Thoracic aorta (tissue), 2 donors: ENCODE measurements around the gene CDHR4. TPM values are rescaled to one million over a fixed set of nuclear protein-coding genes. Genes with fewer than 3 reads are reported as not detected.

ENCODE experiments used
- ATAC-seq: fragments of 150-250 bp; one replicate; pipeline ENCODE4 v1.8.0; 2017; ENCODE audit warnings: low read depth; ENCODE audit not compliant: insufficient number of reproducible peaks, low FRiP score
- DNase-seq: peaks from one replicate; pipeline ENCODE4 v3.0.0-alpha.2; 2020; ENCODE audit warnings: low spot score
- H3K27ac ChIP-seq, 2 donors: fragments of 200-600 bp; sonication (generic); 1 replicate in 1 of 2; 2 replicates in 1 of 2; pipeline ENCODE4 v1.5.1; 2016; ENCODE audit warnings: mild to moderate bottlenecking in 2 of 2, moderate library complexity in 2 of 2
- H3K27me3 ChIP-seq: fragments of 200-600 bp; sonication (generic); replicated peaks from 2 replicates; pipeline ENCODE4 v1.6.0; 2016; ENCODE audit warnings: mild to moderate bottlenecking; ENCODE audit not compliant: insufficient read depth
- H3K36me3 ChIP-seq: fragments of 200-600 bp; sonication (generic); one replicate; pipeline ENCODE4 v1.5.1; 2016
- H3K4me1 ChIP-seq, 2 donors: fragments of 200-600 bp; sonication (generic); 1 replicate in 1 of 2; 2 replicates in 1 of 2; pipeline versions ENCODE4 v1.5.1 to v1.6.0; 2016; ENCODE audit warnings: low read depth in 2 of 2, mild to moderate bottlenecking in 1 of 2; ENCODE audit not compliant: control insufficient read depth in 1 of 2
- H3K4me3 ChIP-seq: fragments of 200-600 bp; sonication (generic); 2 replicates; pipeline ENCODE4 v1.5.1; 2016; ENCODE audit warnings: mild to moderate bottlenecking
- H3K9me3 ChIP-seq: fragments of 200-600 bp; sonication (generic); 2 replicates; pipeline ENCODE4 v1.5.1; 2016
- total RNA-seq, 2 donors: library from RNA; depleted of rRNA; stranded (reverse); fragments of >200 nt; gene quantifications; one replicate each; pipeline versions ENCODE4 v1.1.0 to v1.2.3, GENCODE V29; 2016
- TF ChIP-seq, protein P1 (sequence below): fragments of 200-600 bp; sonication (generic); IDR thresholded peaks from one replicate; pipeline ENCODE4 v1.5.1; 2019; ENCODE audit warnings: antibody characterized with exemption

The CDHR4 gene, protein sequence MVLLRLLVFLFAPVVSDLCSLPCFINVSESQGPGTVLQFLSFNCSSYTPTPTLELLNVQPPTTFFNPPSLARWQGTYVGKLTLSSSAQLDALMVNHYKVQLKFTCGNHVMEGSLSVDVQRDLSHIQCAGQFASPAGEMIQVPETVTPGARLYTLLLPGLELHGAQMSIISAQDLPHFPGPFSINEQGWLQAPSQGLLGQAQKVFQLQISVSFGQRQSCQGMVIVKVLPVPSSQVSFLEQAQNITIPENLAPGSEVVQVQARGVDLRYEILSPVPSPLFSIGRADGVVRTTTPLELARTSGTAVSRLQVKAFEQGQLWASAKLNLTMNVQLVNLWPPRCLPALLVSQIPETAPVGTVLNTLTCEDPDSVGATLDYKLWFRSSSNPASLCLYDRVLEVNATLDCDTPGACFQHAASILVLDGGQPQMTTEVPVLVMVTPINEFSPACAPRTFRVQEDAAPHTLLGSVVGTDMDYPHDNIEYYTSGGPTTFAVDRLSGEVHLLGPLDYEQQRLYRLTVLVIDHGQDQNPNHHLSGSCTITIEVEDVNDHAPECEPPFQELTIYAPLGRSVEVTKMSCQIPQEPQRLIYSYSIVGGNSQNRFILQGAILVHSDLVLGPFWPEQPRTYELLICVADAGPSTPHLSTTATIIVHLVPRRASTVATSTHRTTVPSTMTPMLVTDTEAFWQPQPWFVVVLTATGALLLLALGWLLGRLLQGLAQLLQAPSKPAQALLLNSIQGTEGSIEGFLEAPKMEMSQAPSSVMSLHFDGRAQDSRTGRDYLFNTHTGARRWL
- total RNA-seq = under 1 TPM in 1 of 2 donors, not detected in 1; 0.68 TPM

DNA sequence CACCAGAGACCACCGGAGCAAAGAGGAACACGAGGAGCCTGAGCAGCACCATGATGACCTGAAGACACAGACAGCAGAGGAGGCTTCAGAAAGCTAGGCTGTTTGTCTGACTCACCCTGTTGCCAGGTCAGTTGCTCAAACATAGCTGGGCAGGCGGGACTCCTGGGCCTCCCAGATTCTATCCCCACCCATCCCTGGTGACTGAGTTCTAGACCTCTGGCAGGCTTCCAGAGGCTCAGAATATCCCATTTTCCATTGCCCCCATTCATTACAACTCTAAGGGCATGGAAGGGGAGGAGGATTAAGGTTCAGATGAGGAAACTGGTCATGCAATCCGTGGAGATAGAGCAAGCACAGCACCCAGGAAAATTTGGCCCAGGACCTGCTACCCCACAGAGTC, at the start of gene CDHR4:
CDHR4 (minus strand) TSS at position 113 of the 400 bp plus-strand sequence; CDS start at position 52, 61 bp downstream.
- Histone ChIP-seq H3K4me1 (peaks cover 10 to 16% of the 10 kb centered on the region in 2 donors), H3K4me3 (no peak within 1 kb of the TSS), H3K9me3 (no peaks in the 10 kb centered on the region), H3K27ac (peak within 1 kb of the TSS in 1 of 2 donors; percentile 42), H3K36me3 (no peaks in the 10 kb centered on the region), H3K27me3 (no peaks in the 10 kb centered on the region)
- DNase-seq (no peak), ATAC-seq (no peak)
- TF ChIP-seq, protein P1, sequence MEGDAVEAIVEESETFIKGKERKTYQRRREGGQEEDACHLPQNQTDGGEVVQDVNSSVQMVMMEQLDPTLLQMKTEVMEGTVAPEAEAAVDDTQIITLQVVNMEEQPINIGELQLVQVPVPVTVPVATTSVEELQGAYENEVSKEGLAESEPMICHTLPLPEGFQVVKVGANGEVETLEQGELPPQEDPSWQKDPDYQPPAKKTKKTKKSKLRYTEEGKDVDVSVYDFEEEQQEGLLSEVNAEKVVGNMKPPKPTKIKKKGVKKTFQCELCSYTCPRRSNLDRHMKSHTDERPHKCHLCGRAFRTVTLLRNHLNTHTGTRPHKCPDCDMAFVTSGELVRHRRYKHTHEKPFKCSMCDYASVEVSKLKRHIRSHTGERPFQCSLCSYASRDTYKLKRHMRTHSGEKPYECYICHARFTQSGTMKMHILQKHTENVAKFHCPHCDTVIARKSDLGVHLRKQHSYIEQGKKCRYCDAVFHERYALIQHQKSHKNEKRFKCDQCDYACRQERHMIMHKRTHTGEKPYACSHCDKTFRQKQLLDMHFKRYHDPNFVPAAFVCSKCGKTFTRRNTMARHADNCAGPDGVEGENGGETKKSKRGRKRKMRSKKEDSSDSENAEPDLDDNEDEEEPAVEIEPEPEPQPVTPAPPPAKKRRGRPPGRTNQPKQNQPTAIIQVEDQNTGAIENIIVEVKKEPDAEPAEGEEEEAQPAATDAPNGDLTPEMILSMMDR = no peak

DNA sequence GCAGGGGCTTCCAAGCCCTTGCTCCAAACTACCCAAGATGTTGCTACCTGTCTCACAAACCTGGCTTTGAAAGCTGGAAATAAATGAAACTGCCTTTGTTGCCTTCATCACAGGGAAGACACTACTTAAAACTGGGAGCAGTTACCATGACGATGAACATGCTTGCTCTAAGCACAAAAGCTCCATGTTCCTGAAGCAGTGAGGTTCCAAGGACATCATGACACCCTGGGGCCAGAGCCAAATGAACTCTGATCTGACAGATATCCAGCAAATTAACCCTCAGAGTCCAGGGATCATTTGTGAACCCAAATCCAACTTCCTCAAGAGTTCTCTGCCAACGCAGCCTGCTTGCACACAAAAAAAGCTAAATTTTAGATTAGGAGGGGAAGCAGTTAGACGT, 46.0 kb upstream of the CDHR4 start:
- DNase-seq (no peak), ATAC-seq (no peak)
- TF ChIP-seq, protein P1 = no peak
- Histone ChIP-seq H3K4me3 (no peak overlapping the region), H3K27me3 (no peaks in the 10 kb centered on the region), H3K9me3 (no peaks in the 10 kb centered on the region), H3K4me1 (no peaks in the 10 kb centered on the region), H3K36me3 (no peaks in the 10 kb centered on the region), H3K27ac (no peak overlapping the region)

DNA sequence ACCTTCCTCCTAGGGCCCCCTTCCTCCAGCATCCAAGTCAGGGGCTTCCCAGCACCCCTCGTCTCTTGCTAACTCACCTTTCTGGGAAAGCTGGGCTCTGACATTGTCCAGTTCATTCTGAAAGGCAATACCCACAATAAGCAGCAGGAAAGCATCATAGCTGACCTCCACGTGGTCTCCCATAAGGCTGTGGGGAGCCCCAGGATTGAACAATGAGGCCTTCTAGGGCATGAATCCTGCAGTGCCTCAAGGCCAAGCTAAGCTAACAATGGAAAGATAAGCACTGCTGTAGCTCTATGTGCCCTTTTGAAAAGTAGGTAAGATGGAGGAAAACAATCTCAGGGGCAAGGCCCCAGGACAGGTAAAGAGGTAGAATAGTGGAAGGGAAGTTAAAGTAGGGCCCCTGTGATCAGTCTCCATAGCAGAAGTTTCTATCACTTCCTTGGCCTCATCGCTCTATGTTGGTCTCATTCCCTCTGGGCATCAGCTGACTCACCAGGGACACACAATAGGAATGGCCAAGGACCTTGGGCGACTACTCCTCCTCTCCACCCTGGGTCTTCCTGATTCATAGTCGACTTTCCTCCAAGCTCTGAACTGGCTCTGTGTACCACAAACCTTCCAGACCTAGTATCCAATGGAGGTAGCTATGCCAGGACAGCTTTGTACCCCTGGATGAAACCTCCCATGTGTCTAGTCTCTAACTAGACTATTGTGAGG, 45.0 kb upstream of the CDHR4 start:
- Histone ChIP-seq H3K36me3 (no peaks in the 10 kb centered on the region), H3K9me3 (no peaks in the 10 kb centered on the region), H3K4me1 (peaks cover 0 to 3% of the 10 kb centered on the region in 2 donors), H3K4me3 (no peak overlapping the region), H3K27me3 (no peaks in the 10 kb centered on the region), H3K27ac (no peak overlapping the region)
- TF ChIP-seq, protein P1 = no peak
- ATAC-seq (no peak), DNase-seq (no peak)

DNA sequence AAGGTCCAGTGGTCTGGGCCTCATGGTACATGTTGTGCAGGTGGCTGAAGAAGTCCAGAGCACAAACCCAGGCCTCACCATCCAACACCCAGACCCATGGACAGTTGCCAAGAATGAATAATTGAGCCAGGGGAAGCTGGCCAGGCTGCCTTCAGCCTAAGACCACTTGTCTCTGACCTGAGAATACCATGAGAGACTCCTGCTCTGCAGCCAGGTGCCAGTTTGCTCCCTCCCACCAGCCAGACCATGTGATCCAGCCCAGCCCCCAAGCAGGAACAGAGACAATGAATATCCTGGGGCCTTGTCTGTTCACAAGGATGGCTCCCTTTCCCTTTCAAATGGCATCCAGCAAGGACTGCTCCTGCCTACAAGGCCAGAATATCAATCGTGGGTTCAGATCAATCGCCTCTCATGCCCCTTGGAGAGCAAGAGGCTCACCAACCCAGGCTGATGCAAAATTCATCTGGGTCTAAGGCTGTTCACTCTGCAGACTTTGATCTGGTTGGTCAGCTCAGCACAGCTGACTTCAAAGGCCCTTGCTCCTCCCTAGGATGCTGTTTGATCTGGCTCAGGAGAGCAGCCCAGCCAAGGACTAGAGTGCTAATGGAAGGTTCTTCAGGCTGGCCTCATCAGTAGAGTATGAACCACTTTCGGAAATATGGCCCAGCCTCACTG, 43.3 kb upstream of the CDHR4 start:
- TF ChIP-seq, protein P1 = no peak
- H3K4me1 ChIP-seq = peaks cover 0 to 12% of the 10 kb centered on the region in 2 donors
- no peak overlapping the region for H3K4me3 ChIP-seq
- DNase-seq (no peak), ATAC-seq (no peak)
- H3K27me3 ChIP-seq = no peaks in the 10 kb centered on the region
- no peaks in the 10 kb centered on the region for H3K36me3 ChIP-seq
- no peaks in the 10 kb centered on the region for H3K9me3 ChIP-seq
- H3K27ac ChIP-seq = no peak overlapping the region
